ENCODE data around the gene GRIK4.

GRCh38 chr11:120528749-120529148, 17.2 kb downstream of the GRIK4 start:
- TF ChIP-seq MAX (CRISPR knock-in tag; IDR thresholded peaks at IDR 0.05) = no peak
- no peak for TF ChIP-seq CTCF (IDR thresholded peaks at IDR 0.05)
- TF ChIP-seq USF2 (CRISPR knock-in tag; IDR thresholded peaks at IDR 0.05) = no peak
- no peak for TF ChIP-seq NFYB (CRISPR knock-in tag; conservative IDR thresholded peaks at IDR 0.05; ENCODE audit: low read depth)
- TF ChIP-seq RELA (CRISPR knock-in tag; IDR thresholded peaks at IDR 0.05; ENCODE audit: borderline replicate concordance) = no peak
- no peak for TF ChIP-seq MLX (CRISPR knock-in tag; IDR thresholded peaks at IDR 0.05)
- no peak for TF ChIP-seq IRF1 (CRISPR knock-in tag; IDR thresholded peaks at IDR 0.05)
- no peak for TF ChIP-seq CREM (CRISPR knock-in tag; IDR thresholded peaks at IDR 0.05)
- no peak for TF ChIP-seq USF1 (CRISPR knock-in tag; IDR thresholded peaks at IDR 0.05)
- no peak for TF ChIP-seq GABPB1 (CRISPR knock-in tag; IDR thresholded peaks at IDR 0.05)
- TF ChIP-seq STAT6 (CRISPR knock-in tag; conservative IDR thresholded peaks at IDR 0.05; ENCODE audit: low read depth) = no peak
- no peak for TF ChIP-seq ELF4 (CRISPR knock-in tag; IDR thresholded peaks at IDR 0.05; ENCODE audit: low read depth)
- TF ChIP-seq ZNF317 (CRISPR knock-in tag; IDR thresholded peaks at IDR 0.05; ENCODE audit: borderline replicate concordance, low read depth) = no peak
- TF ChIP-seq GRHL2 (CRISPR knock-in tag; IDR thresholded peaks at IDR 0.05; ENCODE audit: insufficient replicate concordance, severe bottlenecking) = no peak

Measured in WTC11 (cell line).